Measurements from ENCODE around the gene GSTO1. TPM values are rescaled to one million over a fixed set of nuclear protein-coding genes. Genes with fewer than 3 reads are reported as not detected.

Gene GSTO1
- total RNA-seq, 2 donors from 2014 or later = 16.8 to 65.9 TPM

- DNase-seq (peak; percentile 60 to 86 (median 78)), ATAC-seq (peak; percentile 75)
- H3K27me3 ChIP-seq = no peaks in the 10 kb centered on the region
- no peaks in the 10 kb centered on the region for H3K36me3 ChIP-seq (replicated peaks in 1 of 2; ENCODE audit: insufficient read depth in 1 of 2, low read depth in 2 of 2)
- H3K9me3 ChIP-seq = no peaks in the 10 kb centered on the region
- H3K4me1 ChIP-seq = peaks cover 16% of the 10 kb centered on the region
- H3K4me3 ChIP-seq = no peak overlapping the region
- intact Hi-C loops (cut with DNase I) = no loop called here
- peak overlapping the region in 3 of 4 donors; percentile 26 to 45 (median 33) for H3K27ac ChIP-seq
- TF ChIP-seq CTCF (IDR thresholded peaks at IDR 0.05) (peak in 4 of 7 experiments; percentile 21 to 30 (median 24)), POLR2A (IDR thresholded peaks at IDR 0.05) (no peak)
- 28 to 51% methylated on average over 3 to 7 of the region's 7 CpGs for WGBS, 2 donors
Observed at GRCh38 chr10:104300736-104301292, 46.1 kb downstream of the GSTO1 start.

- Histone ChIP-seq H3K4me1 (peaks cover 17% of the 10 kb centered on the region), H3K36me3 (replicated peaks in 1 of 2; ENCODE audit: insufficient read depth in 1 of 2, low read depth in 2 of 2) (no peaks in the 10 kb centered on the region), H3K9me3 (no peaks in the 10 kb centered on the region), H3K27ac (no peak overlapping the region), H3K4me3 (no peak overlapping the region), H3K27me3 (no peaks in the 10 kb centered on the region)
- intact Hi-C loops (cut with DNase I) = no loop called here
- no peak for DNase-seq
- TF ChIP-seq CTCF (IDR thresholded peaks at IDR 0.05) (no peak), POLR2A (IDR thresholded peaks at IDR 0.05) (no peak)
- ATAC-seq = no peak
- WGBS, 2 donors = 74 to 78% methylated on average over 3 of the region's 3 CpGs
Observed at GRCh38 chr10:104301907-104302690, 47.4 kb downstream of the GSTO1 start.

DNA sequence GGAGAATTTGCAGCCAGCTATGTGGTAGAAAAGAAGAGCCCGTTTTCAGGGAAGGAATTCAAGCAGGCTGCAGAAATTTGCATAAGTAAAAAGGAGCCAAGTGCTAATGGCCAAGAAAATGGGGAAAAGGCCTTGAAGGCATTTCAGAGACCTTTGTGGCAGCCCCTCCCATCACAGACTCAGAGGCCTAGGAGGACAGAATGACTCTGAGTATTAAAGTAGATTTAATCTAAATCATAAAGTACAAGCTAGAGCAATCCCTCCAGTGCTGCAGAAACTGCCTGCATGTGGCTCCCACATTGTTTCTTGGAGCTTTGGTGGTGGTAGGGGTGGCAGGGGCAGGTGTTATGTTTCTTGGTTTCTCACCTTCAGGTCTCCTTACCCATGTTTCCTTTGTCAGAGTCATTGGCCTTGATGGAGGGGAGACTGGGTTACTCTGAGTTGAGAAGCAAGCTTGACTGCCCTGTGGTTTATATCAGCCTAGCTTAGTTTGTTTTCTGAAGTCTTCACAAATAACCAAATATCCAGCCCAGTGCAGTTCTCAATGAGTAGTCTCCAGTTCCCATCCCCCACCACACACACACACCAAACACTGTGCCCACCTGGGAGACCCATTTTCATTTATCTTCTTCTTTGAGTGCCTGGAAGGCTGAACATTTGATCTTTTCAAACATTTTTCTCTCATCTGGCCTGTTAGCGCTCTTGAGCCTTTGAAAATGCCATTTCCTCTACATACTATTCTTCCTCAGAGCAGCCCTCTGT lies 49.1 kb downstream of the GSTO1 start:
- intact Hi-C loops (cut with DNase I) = no loop called here
- ATAC-seq (no peak), DNase-seq (no peak)
- H3K27me3 ChIP-seq = no peaks in the 10 kb centered on the region
- no peak for TF ChIP-seq CTCF (IDR thresholded peaks at IDR 0.05)
- no peak overlapping the region for H3K4me3 ChIP-seq
- WGBS, 2 donors = 50 to 52% methylated on average over 2 of the region's 2 CpGs
- H3K9me3 ChIP-seq = no peaks in the 10 kb centered on the region
- H3K36me3 ChIP-seq (replicated peaks in 1 of 2; ENCODE audit: insufficient read depth in 1 of 2, low read depth in 2 of 2) = no peaks in the 10 kb centered on the region
- peaks cover 17% of the 10 kb centered on the region for H3K4me1 ChIP-seq
- H3K27ac ChIP-seq = no peak overlapping the region

- H3K27ac ChIP-seq = no peak overlapping the region
Observed at GRCh38 chr10:104304356-104304745, 49.7 kb downstream of the GSTO1 start.

More at GRCh38 chr10:104304356-104304745, 49.7 kb downstream of the GSTO1 start:
- WGBS, 2 donors = 73 to 74% methylated on average over 4 of the region's 4 CpGs
- intact Hi-C loops (cut with DNase I) = no loop called here
- no peaks in the 10 kb centered on the region for H3K9me3 ChIP-seq
- H3K27me3 ChIP-seq = no peaks in the 10 kb centered on the region
- DNase-seq (no peak), ATAC-seq (no peak)
- no peak overlapping the region for H3K4me3 ChIP-seq
- no peak for TF ChIP-seq POLR2A (IDR thresholded peaks at IDR 0.05)
- no peak for TF ChIP-seq CTCF (IDR thresholded peaks at IDR 0.05)
- peaks cover 17% of the 10 kb centered on the region for H3K4me1 ChIP-seq
- H3K36me3 ChIP-seq (replicated peaks in 1 of 2; ENCODE audit: insufficient read depth in 1 of 2, low read depth in 2 of 2) = no peaks in the 10 kb centered on the region
